Endothelial cell of umbilical vein (primary cell): ENCODE results near the gene SELPLG. TPM values are rescaled to one million over a fixed set of nuclear protein-coding genes. Genes with fewer than 3 reads are reported as not detected.

Source experiments
- BruUV-seq: library from RNA; stranded (reverse); fragments of 400-500 nt; replicated peaks from 2 replicates; lab custom pipeline; 2021; lab: Mats Ljungman, UMichigan
- CTCF ChIA-PET: fragments of 300-600, 350-600 bp; sonication (Branson Sonifier 250); formaldehyde crosslinking; loops from one replicate; lab custom pipeline; 2021; ENCODE audit warnings: antibody characterized with exemption, inconsistent platforms; lab: Charles Lee
- POLR2A ChIA-PET: fragments of 300-600, 350-600 bp; sonication (Branson Sonifier 250); formaldehyde crosslinking; loops from one replicate; lab custom pipeline; 2021; ENCODE audit warnings: antibody characterized with exemption, inconsistent platforms; lab: Charles Lee
- DNase-seq: peaks from one replicate; pipeline ENCODE4 v3.0.0-alpha.2; 2011; ENCODE audit warnings: low read depth, low spot score
- FAIRE-seq: peaks from 2 replicates; lab custom pipeline; 2011; peaks lifted over from hg19 to GRCh38; lab: Jason Lieb, UNC
- H2AFZ ChIP-seq: 2 replicates; pipeline ENCODE4 v1.6.0; 2012; ENCODE audit warnings: low read depth, low read length, control low read depth, inconsistent platforms
- H3K27ac ChIP-seq: 2 replicates; pipeline ENCODE4 v1.5.1; 2011; ENCODE audit warnings: low read depth, mild to moderate bottlenecking, control low read depth, low read length, moderate library complexity; ENCODE audit not compliant: insufficient read depth
- H3K27me3 ChIP-seq, 2 experiments: 2 replicates each; pipeline versions ENCODE4 v1.6.0 to v1.6.1; 2011; ENCODE audit warnings: low read length in 2 of 2, mixed read lengths in 1 of 2; ENCODE audit not compliant: control insufficient read depth in 2 of 2, insufficient read depth in 2 of 2
- H3K36me3 ChIP-seq, 2 experiments: 2 replicates in 1 of 2; 3 replicates in 1 of 2; pipeline ENCODE4 v1.5.1; 2011; ENCODE audit warnings: low read length in 2 of 2, mild to moderate bottlenecking in 1 of 2, moderate library complexity in 1 of 2; ENCODE audit not compliant: control insufficient read depth in 2 of 2, insufficient read depth in 2 of 2; ENCODE audit errors: extremely low read depth in 1 of 2
- H3K4me1 ChIP-seq: 3 replicates; pipeline ENCODE4 v1.5.1; 2011; ENCODE audit warnings: mild to moderate bottlenecking, low read length; ENCODE audit not compliant: control insufficient read depth, insufficient read depth; ENCODE audit errors: extremely low read depth
- H3K4me2 ChIP-seq: 2 replicates; pipeline ENCODE4 v1.6.1; 2011; ENCODE audit warnings: low read length, control low read depth, mixed read lengths; ENCODE audit not compliant: insufficient read depth
- H3K4me3 ChIP-seq, 3 experiments: fragments of 200-600 bp in 1 of 3; sonication (generic), shearing (Covaris generic) in 1 of 3; replicated peaks in 1 of 3; 2 replicates each; pipeline ENCODE4 v1.5.1; 2011 to 2016; ENCODE audit warnings: control low read depth in 3 of 3, low read length in 3 of 3, mild to moderate bottlenecking in 2 of 3, inconsistent platforms in 1 of 3, low read depth in 1 of 3, moderate library complexity in 1 of 3; ENCODE audit not compliant: insufficient read depth in 1 of 3
- H3K79me2 ChIP-seq: 2 replicates; pipeline ENCODE4 v1.6.0; 2012; ENCODE audit warnings: low read length, inconsistent platforms; ENCODE audit not compliant: control insufficient read depth, insufficient read depth
- H3K9ac ChIP-seq: replicated peaks from 2 replicates; pipeline ENCODE3; 2011; ENCODE audit warnings: low read length, control low read depth; ENCODE audit not compliant: insufficient read depth; ENCODE audit errors: extremely low read depth
- H3K9me1 ChIP-seq: replicated peaks from 3 replicates; pipeline ENCODE4 v1.6.0; 2011; ENCODE audit warnings: mild to moderate bottlenecking, low read length; ENCODE audit not compliant: control insufficient read depth, insufficient read depth; ENCODE audit errors: extremely low read depth
- H3K9me3 ChIP-seq: replicated peaks from 2 replicates; pipeline ENCODE4 v1.5.1; 2012; ENCODE audit warnings: low read length, inconsistent platforms; ENCODE audit not compliant: control insufficient read depth, insufficient read depth
- H4K20me1 ChIP-seq: replicated peaks from 2 replicates; pipeline ENCODE3; 2011; ENCODE audit warnings: mild to moderate bottlenecking, low read length; ENCODE audit not compliant: control insufficient read depth, insufficient read depth; ENCODE audit errors: extremely low read depth
- CTCF ChIP-seq, 2 donors: IDR thresholded peaks; 1 replicate in 1 of 2; 2 replicates in 1 of 2; pipeline ENCODE4 v1.5.1; 2011; ENCODE audit warnings: low read length in 2 of 2, mild to moderate bottlenecking in 2 of 2, moderate library complexity in 2 of 2, control low read depth in 1 of 2, inconsistent platforms in 1 of 2, low read depth in 1 of 2; ENCODE audit not compliant: insufficient read depth in 1 of 2; ENCODE audit errors: extremely low read depth in 1 of 2
- EZH2 ChIP-seq: IDR thresholded peaks from 2 replicates; pipeline ENCODE4 v1.6.1; 2012; ENCODE audit warnings: borderline replicate concordance, low read depth, mild to moderate bottlenecking, moderate library complexity, low read length, inconsistent platforms; ENCODE audit not compliant: severe bottlenecking
- FOS ChIP-seq: IDR thresholded peaks from 2 replicates; pipeline ENCODE4 v1.6.1; 2011; ENCODE audit warnings: mild to moderate bottlenecking, low read length, moderate library complexity, borderline replicate concordance; ENCODE audit not compliant: insufficient read depth
- GATA2 ChIP-seq: IDR thresholded peaks from 2 replicates; pipeline ENCODE4 v1.7.0; 2011; ENCODE audit warnings: low read depth, mild to moderate bottlenecking, moderate library complexity, mixed read lengths, low read length; ENCODE audit not compliant: insufficient read length, insufficient read depth
- JUN ChIP-seq: IDR thresholded peaks from 2 replicates; pipeline ENCODE4 v1.6.1; 2011; ENCODE audit warnings: borderline replicate concordance, low read depth; ENCODE audit not compliant: insufficient read length, insufficient read depth
- MAX ChIP-seq: IDR thresholded peaks from 2 replicates; pipeline ENCODE4 v1.6.1; 2011; ENCODE audit not compliant: insufficient read depth, insufficient read length
- MYC ChIP-seq: IDR thresholded peaks from one replicate; pipeline ENCODE4 v1.6.1; 2011; ENCODE audit warnings: mild to moderate bottlenecking, low read depth, low read length
- POLR2A ChIP-seq: IDR thresholded peaks from 2 replicates; pipeline ENCODE4 v1.6.1; 2012; ENCODE audit warnings: low read depth, mild to moderate bottlenecking, control low read depth, low read length
- POLR2AphosphoS5 ChIP-seq: IDR thresholded peaks from 2 replicates; pipeline ENCODE4 v1.6.1; 2012; ENCODE audit warnings: low read depth, mild to moderate bottlenecking, control low read depth, low read length, moderate library complexity; ENCODE audit not compliant: insufficient read depth
- dilution Hi-C: fragments of 300-500 bp; cut with MboI; formaldehyde crosslinking; loops from one replicate; pipeline ENCODE4 v1.15.0; 2019; ENCODE audit warnings: low sequenced_read_pairs; ENCODE audit not compliant: extremely low pct_ligation_motif_present
- intact Hi-C: fragments of 100-400 bp; cut with micrococcal nuclease; formaldehyde crosslinking; loops from one replicate; pipeline ENCODE4 v1.10.0; 2022
- polyA plus RNA-seq, 4 experiments: library from polyadenylated mRNA; depleted of rRNA in 3 of 4; stranded (reverse) in 3 of 4; unstranded in 1 of 4; fragments of >200 nt; gene quantifications; 2 replicates each; pipeline versions ENCODE4 v1.2.1 to v1.2.3, GENCODE V29; 2011 to 2012; ENCODE audit warnings: missing spikeins in 1 of 4
- total RNA-seq: library from RNA; stranded (reverse); gene quantifications from 2 replicates; pipeline ENCODE4 v1.2.3, GENCODE V29; 2021

The SELPLG gene
- total and polyA plus RNA-seq, 2 donors (not counting 3 experiments of a cell fraction or from before 2014, with no cell fraction given) = 1.0 to 1.2 TPM

GRCh38 chr12:108606492-108606891 lies 27.2 kb downstream of the SELPLG start:
- Histone ChIP-seq H3K4me2 (no peak overlapping the region), H3K36me3 (no peaks in the 10 kb centered on the region), H3K27me3 (no peaks in the 10 kb centered on the region), H3K9me1 (no peaks in the 10 kb centered on the region), H3K4me3 (no peak overlapping the region), H3K27ac (no peak overlapping the region), H2AFZ (no peak overlapping the region), H4K20me1 (no peaks in the 10 kb centered on the region), H3K9me3 (no peaks in the 10 kb centered on the region), H3K79me2 (no peaks in the 10 kb centered on the region), H3K4me1 (no peaks in the 10 kb centered on the region), H3K9ac (no peak overlapping the region)
- FAIRE-seq (no peak), DNase-seq (no peak)
- BruUV-seq = no TSS peak
- dilution Hi-C loops (no loop called here), intact Hi-C loops (no loop called here)
- CTCF ChIA-PET = interaction anchor here (1.6 kb wide), 1 partner anchor 9 kb away, joined by 3 read pairs; no protein-coding TSS in a partner anchor
- no peak for TF ChIP-seq FOS
- no peak for TF ChIP-seq MYC
- no peak for TF ChIP-seq MAX
- TF ChIP-seq EZH2 = no peak
- TF ChIP-seq JUN = no peak
- no peak for TF ChIP-seq GATA2
- TF ChIP-seq POLR2AphosphoS5 = no peak
- TF ChIP-seq POLR2A = no peak
- TF ChIP-seq CTCF (IDR thresholded peaks at IDR 0.05; ENCODE audit: extremely low read depth in 1 of 2, insufficient read depth in 1 of 2, low read depth in 1 of 2, low read length in 2 of 2) = no peak
- POLR2A ChIA-PET = no interaction called here
